Mucosa of rectum (tissue), 2 donors: ENCODE results near the gene MAP1A.

Experiments used
- H3K27ac ChIP-seq, 2 donors: one replicate each; pipeline ENCODE4 v1.7.0; 2013; ENCODE audit warnings: inconsistent platforms in 2 of 2, low read depth in 2 of 2, low read length in 2 of 2
- H3K27me3 ChIP-seq, 2 donors: one replicate each; pipeline ENCODE4 v1.7.0; 2013; ENCODE audit warnings: low read length in 2 of 2; ENCODE audit not compliant: control insufficient read depth in 2 of 2, insufficient read depth in 2 of 2
- H3K36me3 ChIP-seq, 2 donors: one replicate each; pipeline ENCODE4 v1.7.0; 2013; ENCODE audit warnings: low read length in 2 of 2; ENCODE audit not compliant: control insufficient read depth in 2 of 2, insufficient read depth in 2 of 2
- H3K4me1 ChIP-seq, 2 donors: one replicate each; pipeline ENCODE4 v1.7.0; 2013; ENCODE audit warnings: low read length in 2 of 2, mild to moderate bottlenecking in 1 of 2; ENCODE audit not compliant: control insufficient read depth in 2 of 2, insufficient read depth in 2 of 2
- H3K4me3 ChIP-seq, 2 donors: one replicate each; pipeline ENCODE4 v1.7.0; 2013; ENCODE audit warnings: low read length in 2 of 2
- H3K9ac ChIP-seq, 2 donors: one replicate each; pipeline ENCODE4 v1.7.0; 2013; ENCODE audit warnings: low read length in 2 of 2, low read depth in 1 of 2, mild to moderate bottlenecking in 1 of 2
- H3K9me3 ChIP-seq, 2 donors: one replicate each; pipeline ENCODE4 v1.7.0; 2013; ENCODE audit warnings: low read length in 2 of 2; ENCODE audit not compliant: control insufficient read depth in 2 of 2
- donor health status: healthy.
- donor health status: Normal muscosa, but diverticular disease.

The MAP1A gene

DNA sequence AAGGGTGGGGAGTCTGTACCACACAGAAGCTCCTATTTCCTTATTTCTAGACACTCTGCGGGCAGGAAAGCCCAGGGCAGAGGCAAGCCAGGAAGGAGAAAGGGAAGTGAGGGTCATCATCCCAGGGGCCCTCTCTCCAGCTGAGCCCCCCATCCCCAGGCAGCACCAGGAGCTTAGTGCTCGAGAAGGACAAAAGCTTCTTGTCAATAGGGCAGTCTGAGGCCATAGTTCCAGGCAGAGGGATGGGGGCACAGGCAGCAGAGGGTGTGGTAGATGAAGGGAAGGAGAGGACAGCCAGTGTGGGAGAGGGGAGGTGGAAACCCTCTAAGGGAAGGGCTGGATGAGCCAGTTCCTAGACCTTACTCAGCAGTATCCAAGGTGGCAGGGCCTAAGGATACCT, 2.7 kb downstream of the MAP1A start:
- H3K27me3 ChIP-seq = peaks cover 0 to 5% of the 10 kb centered on the region in 2 donors
- H3K36me3 ChIP-seq = peaks cover 0 to 1% of the 10 kb centered on the region in 2 donors
- H3K27ac ChIP-seq = no peak overlapping the region
- no peak overlapping the region for H3K9ac ChIP-seq
- H3K4me3 ChIP-seq = no peak overlapping the region
- H3K9me3 ChIP-seq = no peaks in the 10 kb centered on the region
- peaks cover 2 to 17% of the 10 kb centered on the region in 2 donors for H3K4me1 ChIP-seq

DNA sequence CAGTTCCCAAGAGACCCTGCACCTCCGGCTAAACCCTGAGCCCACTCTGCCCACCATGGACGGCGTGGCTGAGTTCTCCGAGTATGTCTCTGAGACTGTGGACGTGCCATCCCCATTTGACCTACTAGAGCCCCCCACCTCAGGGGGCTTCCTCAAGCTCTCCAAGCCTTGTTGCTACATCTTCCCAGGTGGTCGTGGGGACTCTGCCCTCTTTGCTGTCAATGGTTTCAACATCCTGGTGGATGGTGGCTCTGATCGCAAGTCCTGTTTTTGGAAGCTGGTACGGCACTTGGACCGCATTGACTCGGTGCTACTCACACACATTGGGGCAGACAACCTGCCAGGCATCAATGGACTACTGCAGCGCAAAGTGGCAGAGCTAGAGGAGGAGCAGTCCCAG, 4.0 kb downstream of the MAP1A start:
- Histone ChIP-seq H3K27ac (no peak overlapping the region), H3K27me3 (peaks cover 0 to 5% of the 10 kb centered on the region in 2 donors), H3K9me3 (no peaks in the 10 kb centered on the region), H3K36me3 (peaks cover 0 to 2% of the 10 kb centered on the region in 2 donors), H3K9ac (no peak overlapping the region), H3K4me1 (peaks cover 2 to 14% of the 10 kb centered on the region in 2 donors), H3K4me3 (no peak overlapping the region)

DNA sequence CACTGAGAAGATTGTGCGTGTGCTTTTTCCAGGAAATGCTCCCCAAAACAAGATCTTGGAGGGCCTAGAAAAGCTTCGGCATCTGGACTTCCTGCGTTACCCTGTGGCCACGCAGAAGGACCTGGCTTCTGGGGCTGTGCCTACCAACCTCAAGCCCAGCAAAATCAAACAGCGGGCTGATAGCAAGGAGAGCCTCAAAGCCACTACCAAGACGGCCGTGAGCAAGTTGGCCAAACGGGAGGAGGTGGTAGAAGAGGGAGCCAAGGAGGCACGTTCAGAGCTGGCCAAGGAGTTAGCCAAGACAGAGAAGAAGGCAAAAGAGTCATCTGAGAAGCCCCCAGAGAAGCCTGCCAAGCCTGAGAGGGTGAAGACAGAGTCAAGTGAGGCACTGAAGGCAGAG, 4.8 kb downstream of the MAP1A start:
- peaks cover 0 to 8% of the 10 kb centered on the region in 2 donors for H3K4me1 ChIP-seq
- H3K27me3 ChIP-seq = peaks cover 0 to 5% of the 10 kb centered on the region in 2 donors
- H3K9ac ChIP-seq = no peak overlapping the region
- no peak overlapping the region for H3K4me3 ChIP-seq
- peaks cover 0 to 2% of the 10 kb centered on the region in 2 donors for H3K36me3 ChIP-seq
- H3K9me3 ChIP-seq = no peaks in the 10 kb centered on the region
- no peak overlapping the region for H3K27ac ChIP-seq

DNA sequence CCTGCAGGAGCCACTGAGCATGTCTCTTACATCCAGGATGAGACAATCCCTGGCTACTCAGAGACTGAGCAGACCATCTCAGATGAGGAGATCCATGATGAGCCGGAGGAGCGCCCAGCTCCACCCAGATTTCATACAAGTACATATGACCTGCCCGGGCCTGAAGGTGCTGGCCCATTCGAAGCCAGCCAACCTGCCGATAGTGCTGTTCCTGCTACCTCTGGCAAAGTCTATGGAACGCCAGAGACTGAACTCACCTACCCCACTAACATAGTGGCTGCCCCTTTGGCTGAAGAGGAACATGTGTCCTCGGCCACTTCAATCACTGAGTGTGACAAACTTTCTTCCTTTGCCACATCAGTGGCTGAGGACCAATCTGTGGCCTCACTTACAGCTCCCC, 6.2 kb downstream of the MAP1A start:
- no peak overlapping the region for H3K27ac ChIP-seq
- H3K27me3 ChIP-seq = peaks cover 0 to 3% of the 10 kb centered on the region in 2 donors
- H3K4me1 ChIP-seq = peaks cover 0 to 2% of the 10 kb centered on the region in 2 donors
- H3K4me3 ChIP-seq = no peak overlapping the region
- no peak overlapping the region for H3K9ac ChIP-seq
- peaks cover 0 to 2% of the 10 kb centered on the region in 2 donors for H3K36me3 ChIP-seq
- no peaks in the 10 kb centered on the region for H3K9me3 ChIP-seq

DNA sequence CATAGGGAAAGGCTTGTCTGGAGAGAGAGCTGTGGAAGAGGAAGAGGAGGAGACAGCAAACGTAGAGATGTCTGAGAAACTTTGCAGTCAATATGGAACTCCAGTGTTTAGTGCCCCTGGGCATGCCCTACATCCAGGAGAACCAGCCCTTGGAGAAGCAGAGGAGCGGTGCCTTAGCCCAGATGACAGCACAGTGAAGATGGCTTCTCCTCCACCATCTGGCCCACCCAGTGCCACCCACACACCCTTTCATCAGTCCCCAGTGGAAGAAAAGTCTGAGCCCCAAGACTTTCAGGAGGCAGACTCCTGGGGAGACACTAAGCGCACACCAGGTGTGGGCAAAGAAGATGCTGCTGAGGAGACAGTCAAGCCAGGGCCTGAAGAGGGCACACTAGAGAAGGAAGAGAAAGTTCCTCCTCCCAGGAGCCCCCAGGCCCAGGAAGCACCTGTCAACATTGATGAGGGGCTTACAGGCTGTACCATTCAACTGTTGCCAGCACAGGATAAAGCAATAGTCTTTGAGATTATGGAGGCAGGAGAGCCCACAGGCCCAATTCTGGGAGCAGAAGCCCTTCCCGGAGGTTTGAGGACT, 6.9 kb downstream of the MAP1A start:
- H3K4me1 ChIP-seq = no peaks in the 10 kb centered on the region
- H3K4me3 ChIP-seq = no peak overlapping the region
- no peaks in the 10 kb centered on the region for H3K9me3 ChIP-seq
- H3K27ac ChIP-seq = no peak overlapping the region
- H3K27me3 ChIP-seq = no peaks in the 10 kb centered on the region
- peaks cover 0 to 2% of the 10 kb centered on the region in 2 donors for H3K36me3 ChIP-seq
- H3K9ac ChIP-seq = no peak overlapping the region

DNA sequence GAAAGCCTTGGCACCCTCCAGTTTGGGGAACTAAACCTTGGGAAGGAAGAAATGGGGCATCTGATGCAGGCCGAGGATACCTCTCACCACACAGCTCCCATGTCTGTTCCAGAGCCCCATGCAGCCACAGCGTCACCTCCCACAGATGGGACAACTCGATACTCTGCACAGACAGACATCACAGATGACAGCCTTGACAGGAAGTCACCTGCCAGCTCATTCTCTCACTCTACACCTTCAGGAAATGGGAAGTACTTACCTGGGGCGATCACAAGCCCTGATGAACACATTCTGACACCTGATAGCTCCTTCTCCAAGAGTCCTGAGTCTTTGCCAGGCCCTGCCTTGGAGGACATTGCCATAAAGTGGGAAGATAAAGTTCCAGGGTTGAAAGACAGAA, 7.7 kb downstream of the MAP1A start:
- Histone ChIP-seq H3K4me1 (no peaks in the 10 kb centered on the region), H3K9me3 (no peaks in the 10 kb centered on the region), H3K9ac (no peak overlapping the region), H3K36me3 (peaks cover 0 to 2% of the 10 kb centered on the region in 2 donors), H3K27me3 (no peaks in the 10 kb centered on the region), H3K4me3 (no peak overlapping the region), H3K27ac (no peak overlapping the region)

DNA sequence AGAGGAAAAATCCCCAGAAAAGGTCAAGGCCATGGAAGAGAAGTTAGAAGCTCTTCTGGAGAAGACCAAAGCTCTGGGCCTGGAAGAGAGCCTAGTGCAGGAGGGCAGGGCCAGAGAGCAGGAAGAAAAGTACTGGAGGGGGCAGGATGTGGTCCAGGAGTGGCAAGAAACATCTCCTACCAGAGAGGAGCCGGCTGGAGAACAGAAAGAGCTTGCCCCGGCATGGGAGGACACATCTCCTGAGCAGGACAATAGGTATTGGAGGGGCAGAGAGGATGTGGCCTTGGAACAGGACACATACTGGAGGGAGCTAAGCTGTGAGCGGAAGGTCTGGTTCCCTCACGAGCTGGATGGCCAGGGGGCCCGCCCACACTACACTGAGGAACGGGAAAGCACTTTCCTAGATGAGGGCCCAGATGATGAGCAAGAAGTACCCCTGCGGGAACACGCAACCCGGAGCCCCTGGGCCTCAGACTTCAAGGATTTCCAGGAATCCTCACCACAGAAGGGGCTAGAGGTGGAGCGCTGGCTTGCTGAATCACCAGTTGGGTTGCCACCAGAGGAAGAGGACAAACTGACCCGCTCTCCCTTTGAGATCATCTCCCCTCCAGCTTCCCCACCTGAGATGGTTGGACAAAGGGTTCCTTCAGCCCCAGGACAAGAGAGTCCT, 9.0 kb downstream of the MAP1A start:
- Histone ChIP-seq H3K36me3 (peaks cover 0 to 2% of the 10 kb centered on the region in 2 donors), H3K27me3 (no peaks in the 10 kb centered on the region), H3K4me3 (no peak overlapping the region), H3K4me1 (no peaks in the 10 kb centered on the region), H3K9me3 (no peaks in the 10 kb centered on the region), H3K9ac (no peak overlapping the region), H3K27ac (no peak overlapping the region)

DNA sequence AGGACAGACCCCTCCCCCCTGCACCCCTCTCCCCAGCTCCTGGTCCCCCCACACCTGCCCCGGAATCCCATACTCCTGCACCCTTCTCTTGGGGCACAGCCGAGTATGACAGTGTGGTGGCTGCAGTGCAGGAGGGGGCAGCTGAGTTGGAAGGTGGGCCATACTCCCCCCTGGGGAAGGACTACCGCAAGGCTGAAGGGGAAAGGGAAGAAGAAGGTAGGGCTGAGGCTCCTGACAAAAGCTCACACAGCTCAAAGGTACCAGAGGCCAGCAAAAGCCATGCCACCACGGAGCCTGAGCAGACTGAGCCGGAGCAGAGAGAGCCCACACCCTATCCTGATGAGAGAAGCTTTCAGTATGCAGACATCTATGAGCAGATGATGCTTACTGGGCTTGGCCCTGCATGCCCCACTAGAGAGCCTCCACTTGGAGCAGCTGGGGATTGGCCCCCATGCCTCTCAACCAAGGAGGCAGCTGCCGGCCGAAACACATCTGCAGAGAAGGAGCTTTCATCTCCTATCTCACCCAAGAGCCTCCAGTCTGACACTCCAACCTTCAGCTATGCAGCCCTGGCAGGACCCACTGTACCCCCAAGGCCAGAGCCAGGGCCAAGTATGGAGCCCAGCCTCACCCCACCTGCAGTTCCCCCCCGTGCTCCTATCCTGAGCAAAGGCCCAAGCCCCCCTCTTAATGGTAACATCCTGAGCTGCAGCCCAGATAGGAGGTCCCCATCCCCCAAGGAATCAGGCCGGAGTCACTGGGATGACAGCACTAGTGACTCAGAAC, 9.8 kb downstream of the MAP1A start:
- Histone ChIP-seq H3K9ac (no peak overlapping the region), H3K9me3 (no peaks in the 10 kb centered on the region), H3K36me3 (peaks cover 0 to 2% of the 10 kb centered on the region in 2 donors), H3K27me3 (no peaks in the 10 kb centered on the region), H3K27ac (no peak overlapping the region), H3K4me1 (no peaks in the 10 kb centered on the region), H3K4me3 (no peak overlapping the region)

DNA sequence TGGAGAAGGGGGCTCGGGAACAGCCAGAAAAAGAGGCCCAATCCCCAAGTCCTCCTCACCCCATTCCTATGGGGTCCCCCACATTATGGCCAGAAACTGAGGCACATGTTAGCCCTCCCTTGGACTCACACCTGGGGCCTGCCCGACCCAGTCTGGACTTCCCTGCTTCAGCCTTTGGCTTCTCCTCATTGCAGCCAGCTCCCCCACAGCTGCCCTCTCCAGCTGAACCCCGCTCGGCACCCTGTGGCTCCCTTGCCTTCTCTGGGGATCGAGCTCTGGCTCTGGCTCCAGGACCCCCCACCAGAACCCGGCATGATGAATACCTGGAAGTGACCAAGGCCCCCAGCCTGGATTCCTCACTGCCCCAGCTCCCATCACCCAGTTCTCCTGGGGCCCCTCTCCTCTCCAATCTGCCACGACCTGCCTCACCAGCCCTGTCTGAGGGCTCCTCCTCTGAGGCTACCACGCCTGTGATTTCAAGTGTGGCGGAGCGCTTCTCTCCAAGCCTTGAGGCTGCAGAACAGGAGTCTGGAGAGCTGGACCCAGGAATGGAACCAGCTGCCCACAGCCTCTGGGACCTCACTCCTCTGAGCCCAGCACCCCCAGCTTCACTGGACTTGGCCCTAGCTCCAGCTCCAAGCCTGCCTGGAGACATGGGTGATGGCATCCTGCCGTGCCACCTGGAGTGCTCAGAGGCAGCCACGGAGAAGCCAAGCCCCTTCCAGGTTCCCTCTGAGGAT, 10.6 kb downstream of the MAP1A start:
- peaks cover 0 to 2% of the 10 kb centered on the region in 2 donors for H3K36me3 ChIP-seq
- H3K9me3 ChIP-seq = no peaks in the 10 kb centered on the region
- H3K4me3 ChIP-seq = no peak overlapping the region
- H3K27ac ChIP-seq = no peak overlapping the region
- H3K9ac ChIP-seq = no peak overlapping the region
- no peaks in the 10 kb centered on the region for H3K27me3 ChIP-seq
- no peaks in the 10 kb centered on the region for H3K4me1 ChIP-seq
